Fibroblast of pulmonary artery (primary cell): ENCODE measurements around the gene COQ10A.
"Not testable (repeated sequence)": the region's sequence is repeated elsewhere in the genome, so short reads cannot be mapped to it uniquely, and the experiment has no call there.

Experiments used
- DNase-seq: peaks from one replicate; pipeline ENCODE4 v3.0.0-alpha.2; 2010; ENCODE audit warnings: low read depth
- H3K4me3 ChIP-seq: replicated peaks from 2 replicates; pipeline ENCODE4 v1.5.1; 2011; ENCODE audit warnings: low read depth, mild to moderate bottlenecking, control low read depth, low read length, moderate library complexity
- CTCF ChIP-seq: IDR thresholded peaks from 2 replicates; pipeline ENCODE4 v1.5.1; 2011; ENCODE audit warnings: mild to moderate bottlenecking, control low read depth, low read length, inconsistent platforms; ENCODE audit errors: missing control alignments

Gene COQ10A

GRCh38 chr12:56274299-56274698 lies 7.6 kb downstream of the COQ10A start:
- H3K4me3 ChIP-seq = no peak overlapping the region
- TF ChIP-seq CTCF = no peak
- no peak for DNase-seq

- H3K4me3 ChIP-seq = no peak overlapping the region
- no peak for DNase-seq
- TF ChIP-seq CTCF = no peak
Observed at GRCh38 chr12:56278905-56279304, 12.2 kb downstream of the COQ10A start.

GRCh38 chr12:56280849-56281248 lies 14.1 kb downstream of the COQ10A start:
- DNase-seq = no peak
- no peak overlapping the region for H3K4me3 ChIP-seq
- no peak for TF ChIP-seq CTCF

GRCh38 chr12:56282030-56282429 lies 15.3 kb downstream of the COQ10A start:
- no peak for TF ChIP-seq CTCF

GRCh38 chr12:56282579-56282978 lies 15.8 kb downstream of the COQ10A start:
- H3K4me3 ChIP-seq = no peak overlapping the region
- no peak for TF ChIP-seq CTCF
- no peak for DNase-seq

More at GRCh38 chr12:56282030-56282429, 15.3 kb downstream of the COQ10A start:
- H3K4me3 ChIP-seq = no peak overlapping the region
- DNase-seq = no peak

- not testable (repeated sequence) for DNase-seq, H3K4me3 ChIP-seq
Observed at GRCh38 chr12:56284263-56284662, 17.5 kb downstream of the COQ10A start.

- no peak overlapping the region for H3K4me3 ChIP-seq
- peak; percentile 61 for DNase-seq
- no peak for TF ChIP-seq CTCF
Observed at GRCh38 chr12:56286044-56286830, 19.5 kb downstream of the COQ10A start.
